KBM-7 (cell line): ENCODE measurements around the gene EDN2.

ENCODE experiments used
- DNase-seq: peaks from one replicate; pipeline ENCODE4 v3.0.0-alpha.2; 2015
- in situ Hi-C: fragments of 300-500 bp; cut with MboI; formaldehyde crosslinking; loops from 2 replicates; pipeline ENCODE4 v1.14.3; 2020; ENCODE audit warnings: low sequenced_read_pairs, low pct_unique_long_range_greater_than_20kb, mixed read lengths

EDN2 gene

GRCh38 chr1:41484402-41485241, at the start of gene EDN2:
EDN2 (minus strand) TSS chr1:41484683; CDS start chr1:41484601, 82 bp downstream.
- in situ Hi-C loops = no loop called here
- no peak for DNase-seq

- in situ Hi-C loops = no loop called here
- no peak for DNase-seq
Measured at GRCh38 chr1:41533731-41534080, 49.2 kb upstream of the EDN2 start.

GRCh38 chr1:41533016-41533730, 48.7 kb upstream of the EDN2 start:
- in situ Hi-C loops = no loop called here
- no peak for DNase-seq

- no peak for DNase-seq
- in situ Hi-C loops = no loop called here
Measured at GRCh38 chr1:41532206-41532975, 47.9 kb upstream of the EDN2 start.

GRCh38 chr1:41530411-41530810, 45.9 kb upstream of the EDN2 start:
- no peak for DNase-seq
- in situ Hi-C loops = no loop called here

GRCh38 chr1:41529621-41530395, 45.3 kb upstream of the EDN2 start:
- DNase-seq = no peak
- in situ Hi-C loops = no loop called here

GRCh38 chr1:41528726-41529605, 44.5 kb upstream of the EDN2 start:
- no peak for DNase-seq
- in situ Hi-C loops = no loop called here

GRCh38 chr1:41528106-41528505, 43.6 kb upstream of the EDN2 start:
- DNase-seq = no peak

GRCh38 chr1:41526956-41527561, 42.6 kb upstream of the EDN2 start:
- in situ Hi-C loops = no loop called here
- DNase-seq = no peak

More at GRCh38 chr1:41528106-41528505, 43.6 kb upstream of the EDN2 start:
- in situ Hi-C loops = no loop called here

GRCh38 chr1:41525891-41526587, 41.6 kb upstream of the EDN2 start:
- in situ Hi-C loops = no loop called here
- DNase-seq = no peak

GRCh38 chr1:41524676-41525675, 40.5 kb upstream of the EDN2 start:
- DNase-seq = no peak
- in situ Hi-C loops = no loop called here

- in situ Hi-C loops = no loop called here
Measured at GRCh38 chr1:41523949-41524675, 39.6 kb upstream of the EDN2 start.

GRCh38 chr1:41523071-41523470, 38.6 kb upstream of the EDN2 start:
- no peak for DNase-seq
- in situ Hi-C loops = no loop called here

More at GRCh38 chr1:41523949-41524675, 39.6 kb upstream of the EDN2 start:
- DNase-seq = no peak

GRCh38 chr1:41521766-41522165, 37.3 kb upstream of the EDN2 start:
- in situ Hi-C loops = no loop called here
- no peak for DNase-seq

GRCh38 chr1:41520951-41521752, 36.7 kb upstream of the EDN2 start:
- no peak for DNase-seq
- in situ Hi-C loops = no loop called here
